ENCODE data around the gene DMXL1. TPM values are rescaled to one million over a fixed set of nuclear protein-coding genes. Genes with fewer than 3 reads are reported as not detected.

The DMXL1 gene
- total and polyA plus RNA-seq, 8 donors = 9.9 to 30.5 (median 23.5) TPM

DNA sequence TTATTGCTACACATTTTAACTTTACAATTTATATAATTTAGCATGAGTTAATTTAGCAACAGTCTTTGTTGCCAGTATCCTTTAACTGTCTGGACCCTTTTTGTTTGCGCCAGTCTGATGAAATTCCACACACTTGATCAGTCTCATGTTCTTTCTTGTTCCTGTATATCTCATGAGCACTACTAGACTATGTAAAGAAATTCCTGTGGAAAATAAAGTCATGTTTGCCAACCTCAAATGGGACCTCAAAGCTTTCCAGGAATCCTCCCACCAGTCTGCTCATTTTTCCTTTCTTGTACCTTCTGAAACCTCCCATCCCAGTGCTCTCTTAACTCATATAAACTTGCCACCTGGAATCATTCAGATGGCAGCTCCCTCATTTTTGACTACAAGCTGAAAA lies 8.0 kb downstream of the DMXL1 start:
- intact Hi-C loops (cut with DNase I) = no loop called here
- ATAC-seq = no peak
- Histone ChIP-seq H3K4me1 (peaks cover 11 to 19% (median 13%) of the 10 kb centered on the region in 3 donors), H3K4me3 (no peak overlapping the region), H3K27me3 (no peaks in the 10 kb centered on the region), H3K36me3 (no peaks in the 10 kb centered on the region), H3K9me3 (no peaks in the 10 kb centered on the region), H3K27ac (no peak overlapping the region)
- no peak for DNase-seq
- TF ChIP-seq, protein P1, sequence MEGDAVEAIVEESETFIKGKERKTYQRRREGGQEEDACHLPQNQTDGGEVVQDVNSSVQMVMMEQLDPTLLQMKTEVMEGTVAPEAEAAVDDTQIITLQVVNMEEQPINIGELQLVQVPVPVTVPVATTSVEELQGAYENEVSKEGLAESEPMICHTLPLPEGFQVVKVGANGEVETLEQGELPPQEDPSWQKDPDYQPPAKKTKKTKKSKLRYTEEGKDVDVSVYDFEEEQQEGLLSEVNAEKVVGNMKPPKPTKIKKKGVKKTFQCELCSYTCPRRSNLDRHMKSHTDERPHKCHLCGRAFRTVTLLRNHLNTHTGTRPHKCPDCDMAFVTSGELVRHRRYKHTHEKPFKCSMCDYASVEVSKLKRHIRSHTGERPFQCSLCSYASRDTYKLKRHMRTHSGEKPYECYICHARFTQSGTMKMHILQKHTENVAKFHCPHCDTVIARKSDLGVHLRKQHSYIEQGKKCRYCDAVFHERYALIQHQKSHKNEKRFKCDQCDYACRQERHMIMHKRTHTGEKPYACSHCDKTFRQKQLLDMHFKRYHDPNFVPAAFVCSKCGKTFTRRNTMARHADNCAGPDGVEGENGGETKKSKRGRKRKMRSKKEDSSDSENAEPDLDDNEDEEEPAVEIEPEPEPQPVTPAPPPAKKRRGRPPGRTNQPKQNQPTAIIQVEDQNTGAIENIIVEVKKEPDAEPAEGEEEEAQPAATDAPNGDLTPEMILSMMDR (IDR thresholded peaks at IDR 0.05) = no peak
- no peak for FAIRE-seq
- 93 to 94% methylated on average over 1 of the region's 1 CpG for WGBS, 2 donors

DNA sequence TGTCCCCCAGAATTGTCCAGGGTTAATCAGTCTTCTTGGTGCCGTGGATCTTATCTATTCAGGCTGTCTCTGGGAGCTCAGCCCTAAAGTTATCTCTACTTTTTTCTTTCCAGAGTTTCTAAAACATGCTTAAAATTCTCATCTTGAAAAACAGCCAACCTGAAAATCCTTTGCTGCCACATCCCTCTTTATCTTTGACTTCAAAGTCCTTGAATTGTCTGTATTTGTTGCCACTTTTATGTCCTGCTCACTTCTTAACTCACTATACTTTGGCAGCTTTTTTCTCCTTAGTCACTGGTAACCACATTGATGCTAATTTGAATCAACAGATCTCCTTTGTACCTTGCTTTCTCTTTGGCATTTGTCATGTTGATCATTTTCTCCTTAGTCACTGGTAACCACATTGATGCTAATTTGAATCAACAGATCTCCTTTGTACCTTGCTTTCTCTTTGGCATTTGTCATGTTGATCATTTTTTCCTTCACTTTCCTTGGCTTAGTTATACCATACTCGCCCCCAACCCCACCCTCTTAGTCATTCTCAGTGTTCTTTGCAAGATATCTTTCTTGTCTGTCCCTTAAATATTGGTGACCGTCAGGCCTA lies 8.5 kb downstream of the DMXL1 start:
- peak in 2 of 4 donors; percentile 29 to 30 for ATAC-seq
- WGBS, 2 donors = 56 to 60% methylated on average over 3 of the region's 3 CpGs
- TF ChIP-seq, protein P1 (IDR thresholded peaks at IDR 0.05) = no peak
- Histone ChIP-seq H3K27me3 (no peaks in the 10 kb centered on the region), H3K27ac (no peak overlapping the region), H3K4me3 (no peak overlapping the region), H3K9me3 (no peaks in the 10 kb centered on the region), H3K4me1 (peaks cover 11 to 15% (median 13%) of the 10 kb centered on the region in 3 donors), H3K36me3 (no peaks in the 10 kb centered on the region)
- no peak for FAIRE-seq
- intact Hi-C loops (cut with DNase I) = no loop called here
- no peak for DNase-seq

DNA sequence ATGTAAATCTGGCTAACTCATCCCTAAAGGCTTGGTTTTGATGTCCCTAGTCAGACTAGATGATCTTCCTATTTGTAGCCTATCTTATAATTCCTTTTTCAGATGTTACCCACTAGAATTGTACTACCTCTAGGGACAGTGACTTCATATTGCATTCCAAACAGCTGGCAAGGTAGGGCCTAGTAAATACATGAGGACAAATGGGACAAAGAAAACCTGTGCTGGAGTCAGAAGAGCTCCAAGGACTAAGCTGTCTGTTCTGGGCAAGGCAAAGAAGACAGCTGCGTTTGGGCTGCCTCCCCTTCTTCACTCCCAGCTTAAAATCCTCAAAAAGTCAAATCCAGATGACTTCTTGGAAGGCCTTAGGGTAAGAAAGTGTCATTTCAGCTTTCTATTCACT lies 10.0 kb downstream of the DMXL1 start:
- 62 to 69% methylated on average over 1 of the region's 1 CpG for WGBS, 2 donors
- Histone ChIP-seq H3K9me3 (no peaks in the 10 kb centered on the region), H3K27ac (no peak overlapping the region), H3K27me3 (no peaks in the 10 kb centered on the region), H3K36me3 (no peaks in the 10 kb centered on the region), H3K4me1 (peaks cover 11 to 12% (median 12%) of the 10 kb centered on the region in 3 donors), H3K4me3 (no peak overlapping the region)
- DNase-seq (no peak), ATAC-seq (peak in 2 of 4 donors; percentile 20 to 44), FAIRE-seq (no peak)
- intact Hi-C loops (cut with DNase I) = no loop called here
- TF ChIP-seq, protein P1 (IDR thresholded peaks at IDR 0.05) = no peak

DNA sequence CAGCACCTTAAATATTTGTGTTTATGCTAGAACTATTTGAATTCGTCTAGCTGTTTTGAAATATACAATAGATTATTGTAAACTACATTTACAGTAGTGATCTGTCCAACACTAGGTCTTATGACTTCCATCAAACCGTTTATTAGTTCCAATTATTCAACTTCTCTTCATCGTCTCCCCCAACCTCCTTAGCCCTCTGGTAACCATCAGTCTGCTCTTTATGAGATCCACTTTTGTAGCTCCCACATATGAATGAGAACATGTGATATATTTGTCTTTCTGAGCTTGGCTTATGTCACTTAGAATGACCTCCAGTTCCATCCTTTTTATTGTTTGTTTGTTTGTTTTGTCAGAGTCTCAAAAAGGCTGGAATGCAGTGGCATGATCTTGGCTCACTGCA lies 11.8 kb downstream of the DMXL1 start:
- no peaks in the 10 kb centered on the region for H3K36me3 ChIP-seq
- FAIRE-seq (no peak), ATAC-seq (no peak), DNase-seq (no peak)
- no peak overlapping the region for H3K27ac ChIP-seq
- WGBS, 2 donors = 76 to 78% methylated on average over 3 of the region's 3 CpGs
- intact Hi-C loops (cut with DNase I) = no loop called here
- H3K4me1 ChIP-seq = peaks cover 4 to 12% (median 4%) of the 10 kb centered on the region in 3 donors
- TF ChIP-seq, protein P1 (IDR thresholded peaks at IDR 0.05) = no peak
- no peaks in the 10 kb centered on the region for H3K27me3 ChIP-seq
- H3K9me3 ChIP-seq = no peaks in the 10 kb centered on the region
- H3K4me3 ChIP-seq = no peak overlapping the region

DNA sequence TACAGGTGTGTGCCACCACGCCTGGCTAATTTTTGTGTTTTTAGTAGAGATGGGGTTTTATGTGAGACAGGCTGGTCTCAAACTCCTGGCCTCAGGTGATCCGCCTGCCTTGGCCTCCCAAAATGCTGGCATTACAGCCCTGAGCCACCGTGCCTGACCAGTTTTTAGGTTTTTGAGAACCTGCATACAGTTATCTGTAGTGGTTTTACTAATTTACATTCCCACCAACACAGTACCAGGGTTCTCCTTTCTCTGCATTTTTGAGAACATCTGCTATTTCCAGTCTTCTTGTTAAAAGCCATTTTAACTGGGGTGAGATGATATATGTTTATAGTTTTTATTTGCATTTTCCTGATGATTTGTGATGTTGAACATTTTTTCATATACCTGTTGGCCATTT lies 12.8 kb downstream of the DMXL1 start:
- H3K36me3 ChIP-seq = no peaks in the 10 kb centered on the region
- FAIRE-seq (no peak), ATAC-seq (no peak), DNase-seq (no peak)
- intact Hi-C loops (cut with DNase I) = no loop called here
- H3K4me3 ChIP-seq = no peak overlapping the region
- H3K9me3 ChIP-seq = no peaks in the 10 kb centered on the region
- TF ChIP-seq, protein P1 (IDR thresholded peaks at IDR 0.05) = no peak
- H3K27ac ChIP-seq = no peak overlapping the region
- H3K27me3 ChIP-seq = no peaks in the 10 kb centered on the region
- 94 to 96% methylated on average over 3 of the region's 3 CpGs for WGBS, 2 donors
- H3K4me1 ChIP-seq = peaks cover 4 to 9% (median 4%) of the 10 kb centered on the region in 3 donors
